ENCODE data around the gene MRPS21. TPM values are rescaled to one million over a fixed set of nuclear protein-coding genes. Genes with fewer than 3 reads are reported as not detected.
"Not testable (repeated sequence)": the region's sequence is repeated elsewhere in the genome, so short reads cannot be mapped to it uniquely, and the experiment has no call there.

The MRPS21 gene
- total and polyA plus RNA-seq, 5 donors, result 64.5 to 110 (median 75.9) TPM

DNA sequence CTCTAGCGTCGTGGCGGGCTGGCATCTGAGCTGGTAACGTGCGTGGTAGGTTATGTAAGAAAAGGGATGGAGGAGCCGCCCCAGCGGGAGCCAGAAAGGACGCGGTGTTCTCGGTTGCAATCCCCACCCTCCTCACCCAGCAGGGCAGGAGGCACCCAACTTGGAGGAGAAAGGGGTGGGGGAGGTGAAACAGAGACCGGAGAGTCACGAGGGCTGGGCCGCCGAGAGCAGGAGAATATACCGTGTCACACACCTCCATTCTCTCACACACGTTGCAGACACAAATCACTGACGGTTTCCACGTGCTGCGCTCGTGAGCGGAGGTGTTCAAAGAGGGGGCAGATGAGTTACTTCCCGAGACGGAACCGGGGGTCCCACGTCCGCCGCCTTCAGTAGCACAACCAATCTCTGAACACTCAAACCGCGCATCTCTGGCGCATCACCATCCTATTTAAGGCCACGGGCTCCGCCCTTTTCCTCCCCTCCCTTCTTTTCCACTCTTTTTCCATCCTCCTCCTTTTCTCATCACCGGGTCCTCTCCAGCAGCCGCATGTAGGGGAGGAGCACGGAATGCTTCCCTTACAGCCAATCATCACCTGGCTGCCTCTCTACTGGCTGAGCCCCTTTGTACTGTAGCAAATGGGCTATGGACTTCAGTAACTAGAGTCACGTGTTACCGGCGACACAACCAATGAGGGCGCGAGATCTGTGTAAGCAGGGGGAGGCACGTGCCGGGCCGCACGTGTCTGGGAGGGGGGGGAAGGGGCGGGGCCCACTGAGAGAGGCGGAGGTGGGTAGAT, 11.7 kb upstream of the MRPS21 start, which contains the start of gene CIART:
TSS of gene CIART (plus strand) at position 797 of the 800 bp plus-strand sequence. CDS start 714 bp downstream, outside the sequence.
- DNase-seq (peak; percentile 95 to 97 (median 96)), ATAC-seq (peak; percentile 98)
- no peaks in the 10 kb centered on the region for H3K9me3 ChIP-seq (ENCODE audit: control insufficient read depth, low read length)
- intact Hi-C loops (cut with DNase I), result loop anchor here in 2 of 4 donors (1.0 to 2.0 kb wide), 2 partner anchors 25 to 26 kb away; partner anchors contain the start of gene CA14 (in 1 of the 2)
- WGBS, result under 1% methylated on average over 46 of the region's 46 CpGs
- H3K4me1 ChIP-seq (ENCODE audit: control insufficient read depth, insufficient read depth, low read length), result peaks cover 4% of the 10 kb centered on the region
- peak within 1 kb of the TSS; percentile 97 for H3K27ac ChIP-seq (ENCODE audit: low read length)
- peak within 1 kb of the TSS; percentile 65 for H3K4me3 ChIP-seq (ENCODE audit: low read length)
- H3K27me3 ChIP-seq (ENCODE audit: control insufficient read depth, insufficient read depth), result no peaks in the 10 kb centered on the region

DNA sequence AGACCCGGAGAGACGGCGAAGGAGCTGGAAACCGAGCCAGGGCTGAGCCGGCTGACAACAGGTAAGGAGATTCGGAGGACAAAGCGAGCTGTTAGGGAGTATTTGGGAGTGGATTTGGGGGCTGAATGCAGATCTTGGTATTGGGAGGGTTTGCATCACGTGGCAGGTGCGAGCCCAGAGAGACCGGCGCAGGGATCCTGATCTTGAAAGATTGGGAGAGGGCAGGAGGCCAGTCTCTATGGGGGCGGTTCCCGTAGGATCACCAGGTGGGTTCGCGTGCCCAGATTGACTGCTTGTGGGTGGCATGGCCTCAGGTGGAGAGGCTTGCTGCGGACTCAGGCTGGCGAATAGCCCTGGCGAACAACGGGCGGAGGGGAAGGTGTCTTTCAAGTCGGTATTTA, 11.1 kb upstream of the MRPS21 start:
- ATAC-seq, result peak; percentile 10 to 26
- 3% methylated on average over 21 of the region's 21 CpGs for WGBS
- intact Hi-C loops (cut with DNase I), result no loop called here
- Histone ChIP-seq H3K27ac (ENCODE audit: low read length) (peak overlapping the region; percentile 92), H3K4me3 (ENCODE audit: low read length) (peak overlapping the region; percentile 48), H3K4me1 (ENCODE audit: control insufficient read depth, insufficient read depth, low read length) (peaks cover 4% of the 10 kb centered on the region), H3K27me3 (ENCODE audit: control insufficient read depth, insufficient read depth) (no peaks in the 10 kb centered on the region), H3K9me3 (ENCODE audit: control insufficient read depth, low read length) (no peaks in the 10 kb centered on the region)
- peak in 1 of 3 donors; percentile 79 for DNase-seq

DNA sequence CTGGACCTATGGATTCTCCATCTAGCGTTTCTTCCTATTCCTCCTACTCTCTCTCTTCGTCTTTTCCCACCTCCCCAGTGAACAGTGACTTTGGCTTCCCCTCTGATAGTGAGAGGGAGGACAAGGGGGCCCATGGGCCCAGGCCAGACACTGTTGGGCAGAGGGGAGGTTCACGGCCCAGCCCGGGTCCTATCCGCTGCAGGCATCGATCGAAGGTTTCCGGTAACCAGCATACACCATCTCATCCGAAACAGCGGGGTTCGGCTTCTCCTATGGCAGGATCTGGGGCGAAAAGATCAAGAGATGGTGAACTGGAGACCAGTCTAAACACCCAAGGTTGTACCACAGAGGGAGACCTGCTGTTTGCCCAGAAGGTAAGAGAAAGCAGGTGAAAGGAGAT, 10.4 kb upstream of the MRPS21 start:
- peak overlapping the region; percentile 48 for H3K4me3 ChIP-seq (ENCODE audit: low read length)
- H3K27me3 ChIP-seq (ENCODE audit: control insufficient read depth, insufficient read depth), result no peaks in the 10 kb centered on the region
- DNase-seq (peak in 1 of 3 donors; percentile 45), ATAC-seq (no peak)
- WGBS, result 83% methylated on average over 12 of the region's 12 CpGs
- no peaks in the 10 kb centered on the region for H3K9me3 ChIP-seq (ENCODE audit: control insufficient read depth, low read length)
- H3K4me1 ChIP-seq (ENCODE audit: control insufficient read depth, insufficient read depth, low read length), result peaks cover 4% of the 10 kb centered on the region
- intact Hi-C loops (cut with DNase I), result no loop called here
- H3K27ac ChIP-seq (ENCODE audit: low read length), result peak overlapping the region; percentile 31

DNA sequence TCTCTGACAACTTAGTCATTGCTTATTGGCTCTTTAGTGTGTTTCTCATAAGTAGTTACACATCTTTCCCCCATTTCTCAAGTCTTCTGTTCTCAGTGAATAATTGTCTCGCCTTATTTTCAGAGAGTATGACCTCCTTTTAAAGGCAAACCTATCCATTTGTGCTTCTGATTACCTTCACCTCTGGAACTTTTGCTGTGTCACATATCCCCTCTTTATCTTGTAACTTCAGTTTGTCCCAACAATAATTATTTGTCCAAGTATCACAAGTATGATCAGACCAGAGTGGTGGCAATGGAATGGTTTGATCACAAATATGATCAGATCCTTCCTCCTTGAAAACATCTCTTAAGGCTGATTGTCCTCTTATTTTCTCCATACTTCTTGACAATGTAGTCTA, 5.3 kb upstream of the MRPS21 start:
- DNase-seq (no peak), ATAC-seq (no peak)
- Histone ChIP-seq H3K4me1 (ENCODE audit: control insufficient read depth, insufficient read depth, low read length) (no peaks in the 10 kb centered on the region), H3K9me3 (ENCODE audit: control insufficient read depth, low read length) (no peaks in the 10 kb centered on the region), H3K4me3 (ENCODE audit: low read length) (no peak overlapping the region), H3K27ac (ENCODE audit: low read length) (no peak overlapping the region), H3K27me3 (ENCODE audit: control insufficient read depth, insufficient read depth) (no peaks in the 10 kb centered on the region)
- intact Hi-C loops (cut with DNase I), result no loop called here
- WGBS, result 84% methylated on average over 1 of the region's 1 CpG

DNA sequence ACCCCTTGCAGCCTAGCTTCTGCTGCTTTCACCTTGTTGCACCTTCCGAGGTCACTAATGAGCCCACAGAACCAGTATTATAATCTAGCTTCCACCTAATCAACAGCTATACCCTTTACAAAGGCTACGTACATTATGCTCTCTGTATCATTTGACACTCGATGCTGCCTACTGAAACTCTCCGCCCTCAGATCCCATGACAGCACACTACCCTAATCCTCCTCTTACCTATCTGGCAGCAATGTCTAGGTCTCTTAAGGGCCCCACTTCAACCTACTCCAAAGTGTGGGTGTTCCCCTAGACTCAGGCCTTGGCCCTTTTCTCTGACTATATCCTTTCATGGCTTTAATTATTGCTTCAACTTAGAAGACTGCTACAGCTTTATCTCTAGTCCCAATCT, 4.8 kb upstream of the MRPS21 start:
- 90% methylated on average over 4 of the region's 4 CpGs for WGBS
- Histone ChIP-seq H3K4me1 (ENCODE audit: control insufficient read depth, insufficient read depth, low read length) (no peaks in the 10 kb centered on the region), H3K27ac (ENCODE audit: low read length) (no peak overlapping the region), H3K27me3 (ENCODE audit: control insufficient read depth, insufficient read depth) (no peaks in the 10 kb centered on the region), H3K9me3 (ENCODE audit: control insufficient read depth, low read length) (no peaks in the 10 kb centered on the region), H3K4me3 (ENCODE audit: low read length) (no peak overlapping the region)
- ATAC-seq (no peak), DNase-seq (no peak)
- intact Hi-C loops (cut with DNase I), result no loop called here

DNA sequence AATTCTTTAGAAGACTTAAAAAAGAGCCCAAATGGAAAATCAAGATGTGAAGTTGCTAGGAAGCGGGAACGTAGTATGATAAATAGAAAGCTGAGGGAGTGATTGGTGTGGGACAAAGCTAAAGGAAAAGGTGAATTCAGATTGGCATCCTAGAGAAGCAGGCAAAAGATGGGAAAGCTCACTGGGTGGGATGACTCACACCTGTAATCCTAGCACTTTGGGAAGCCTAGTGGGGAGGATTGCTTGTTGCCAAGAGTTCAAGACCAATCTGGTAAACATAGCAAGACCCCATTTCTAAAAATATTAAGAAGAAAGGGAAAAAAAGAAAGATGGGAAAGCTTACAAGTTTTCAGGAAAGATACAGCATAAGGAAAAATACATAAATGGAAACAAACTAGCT, 1.8 kb downstream of the MRPS21 start:
- Histone ChIP-seq H3K27me3 (ENCODE audit: control insufficient read depth, insufficient read depth) (no peaks in the 10 kb centered on the region), H3K27ac (ENCODE audit: low read length) (no peak overlapping the region)
- no peak for DNase-seq

DNA sequence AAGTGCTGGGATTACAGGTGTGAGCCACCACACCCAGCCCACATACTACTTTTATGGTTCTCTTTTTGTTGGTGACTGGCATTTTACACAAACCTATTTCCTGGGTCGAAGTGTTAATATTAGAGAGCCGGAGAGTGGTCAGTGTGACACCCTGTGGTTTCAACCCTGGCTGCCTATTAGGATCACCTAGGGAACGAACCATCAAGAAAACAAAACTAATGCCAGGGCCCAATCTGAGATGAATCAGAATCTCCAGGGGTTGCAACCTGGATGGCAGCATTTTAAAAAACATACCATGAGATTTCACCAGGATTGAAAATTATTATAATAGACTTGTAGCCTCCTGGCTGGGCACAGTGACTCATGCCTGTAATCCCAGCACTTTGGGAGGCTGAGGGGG, 6.1 kb downstream of the MRPS21 start:
- no peak for DNase-seq
- 93% methylated on average over 3 of the region's 3 CpGs for WGBS
- H3K4me1 ChIP-seq (ENCODE audit: control insufficient read depth, insufficient read depth, low read length), result no peaks in the 10 kb centered on the region
- no peak overlapping the region for H3K27ac ChIP-seq (ENCODE audit: low read length)
- H3K27me3 ChIP-seq (ENCODE audit: control insufficient read depth, insufficient read depth), result no peaks in the 10 kb centered on the region
- ATAC-seq, result no peak
- no peaks in the 10 kb centered on the region for H3K9me3 ChIP-seq (ENCODE audit: control insufficient read depth, low read length)
- no peak overlapping the region for H3K4me3 ChIP-seq (ENCODE audit: low read length)
- intact Hi-C loops (cut with DNase I), result no loop called here

More for the DNA sequence above, 1.8 kb downstream of the MRPS21 start:
- H3K4me1 ChIP-seq (ENCODE audit: control insufficient read depth, insufficient read depth, low read length), result no peaks in the 10 kb centered on the region
- intact Hi-C loops (cut with DNase I), result no loop called here
- no peak for ATAC-seq
- no peaks in the 10 kb centered on the region for H3K9me3 ChIP-seq (ENCODE audit: control insufficient read depth, low read length)
- H3K4me3 ChIP-seq (ENCODE audit: low read length), result no peak overlapping the region
- 91% methylated on average over 2 of the region's 2 CpGs for WGBS

DNA sequence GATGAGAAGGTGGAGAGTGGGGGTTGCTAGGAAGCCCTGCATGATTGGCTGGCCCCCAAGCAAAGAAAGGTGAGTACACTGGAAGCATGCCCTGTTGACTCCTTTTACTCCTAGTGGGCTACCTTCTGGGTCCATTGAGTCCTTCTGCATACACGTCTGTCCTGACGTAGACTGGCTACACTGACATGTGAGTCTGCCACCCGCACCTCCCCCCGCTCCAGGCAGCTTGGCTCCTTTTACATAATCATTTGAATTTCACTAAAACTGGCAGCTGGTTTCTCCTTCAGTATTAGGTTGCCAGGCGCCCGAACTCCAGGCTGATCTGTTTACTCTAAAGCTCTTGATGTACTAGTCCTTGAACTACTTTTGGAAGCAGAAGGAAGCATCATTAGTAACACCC, 8.7 kb downstream of the MRPS21 start:
- WGBS, result 88% methylated on average over 6 of the region's 6 CpGs
- Histone ChIP-seq H3K4me1 (ENCODE audit: control insufficient read depth, insufficient read depth, low read length) (no peaks in the 10 kb centered on the region), H3K4me3 (ENCODE audit: low read length) (no peak overlapping the region), H3K27me3 (ENCODE audit: control insufficient read depth, insufficient read depth) (no peaks in the 10 kb centered on the region), H3K27ac (ENCODE audit: low read length) (no peak overlapping the region), H3K9me3 (ENCODE audit: control insufficient read depth, low read length) (no peaks in the 10 kb centered on the region)
- ATAC-seq (peak in 1 of 2 donors; percentile 41), DNase-seq (peak in 1 of 3 donors; percentile 48)
- intact Hi-C loops (cut with DNase I), result no loop called here

DNA sequence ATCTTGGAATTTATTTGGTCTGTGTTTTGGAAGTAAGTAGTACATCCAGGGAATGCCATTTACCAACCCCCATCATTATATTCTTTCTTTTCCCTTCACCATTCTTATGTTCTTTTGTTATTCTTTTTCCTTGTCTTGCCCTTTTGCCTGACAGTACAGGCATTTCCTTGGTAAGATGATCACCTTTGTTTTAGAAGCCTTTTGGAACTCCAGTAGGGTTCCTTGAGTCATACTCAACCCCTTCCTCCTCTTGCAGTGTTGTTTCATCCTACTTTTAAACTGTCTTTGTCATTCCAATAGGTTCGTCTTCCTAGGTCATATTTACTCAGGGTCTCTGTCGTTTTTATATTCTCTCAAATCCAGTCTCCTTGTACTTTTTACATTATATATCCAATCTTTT, 9.2 kb downstream of the MRPS21 start:
- 77% methylated on average over 2 of the region's 2 CpGs for WGBS
- no peaks in the 10 kb centered on the region for H3K27me3 ChIP-seq (ENCODE audit: control insufficient read depth, insufficient read depth)
- no peak overlapping the region for H3K27ac ChIP-seq (ENCODE audit: low read length)
- intact Hi-C loops (cut with DNase I), result no loop called here
- no peak overlapping the region for H3K4me3 ChIP-seq (ENCODE audit: low read length)
- ATAC-seq (no peak), DNase-seq (no peak)
- H3K9me3 ChIP-seq (ENCODE audit: control insufficient read depth, low read length), result no peaks in the 10 kb centered on the region
- H3K4me1 ChIP-seq (ENCODE audit: control insufficient read depth, insufficient read depth, low read length), result no peaks in the 10 kb centered on the region

DNA sequence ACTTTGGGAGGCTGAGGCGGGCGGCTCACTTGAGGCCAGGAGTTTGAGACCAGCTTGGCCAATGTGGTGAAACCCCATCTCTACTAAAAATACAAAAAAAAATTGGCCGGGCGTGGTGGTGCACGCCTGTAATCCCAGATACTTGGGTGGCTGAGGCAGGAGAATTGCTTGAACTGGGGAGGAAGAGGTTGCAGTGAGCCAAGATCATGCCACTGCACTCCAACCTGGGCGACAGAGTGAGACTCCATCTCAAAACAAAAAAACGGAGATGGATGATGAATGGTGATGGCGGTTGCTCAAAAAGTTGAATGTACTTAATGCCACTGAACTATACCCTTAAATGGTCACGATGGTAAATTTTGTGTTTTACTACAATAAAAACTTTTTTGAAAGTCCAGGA, 14.9 kb downstream of the MRPS21 start:
- WGBS, result 94% methylated on average over 9 of the region's 9 CpGs
- ATAC-seq; H3K4me1 ChIP-seq (ENCODE audit: control insufficient read depth, insufficient read depth, low read length): not testable (repeated sequence)

DNA sequence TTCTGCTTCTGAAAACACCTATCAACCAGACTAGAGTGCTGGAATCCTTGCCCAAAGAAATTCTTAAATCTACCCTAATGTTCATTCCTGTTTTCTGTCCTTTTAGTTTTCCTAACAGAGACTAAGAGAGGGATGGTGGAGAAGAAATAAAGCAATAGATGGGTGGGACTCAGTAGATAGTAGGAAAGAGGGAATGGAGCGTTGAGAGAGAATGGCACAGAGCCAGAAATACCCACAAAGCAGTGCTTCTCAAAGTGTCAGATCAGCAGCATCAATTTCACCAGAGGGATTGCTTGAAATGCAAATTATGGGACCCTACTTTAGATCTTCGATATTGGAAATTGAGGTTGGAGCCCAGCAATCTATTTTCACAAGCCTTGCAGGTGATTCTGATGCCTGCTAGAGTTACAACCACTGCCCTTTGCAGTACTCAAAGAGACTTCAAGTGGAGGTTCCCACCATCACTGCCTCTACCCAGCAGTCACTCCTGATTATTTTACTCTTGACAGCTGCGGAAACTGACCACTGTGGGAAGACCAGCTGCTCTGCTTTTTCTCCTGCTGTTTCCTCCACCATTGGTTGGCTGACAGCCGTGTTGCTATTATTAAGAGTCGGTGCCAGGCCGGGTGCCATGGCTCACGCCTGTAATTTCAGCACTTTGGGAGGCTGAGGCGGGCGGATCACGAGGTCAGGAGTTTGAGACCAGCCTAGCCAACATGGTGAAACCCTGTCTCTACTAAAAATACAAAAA, 16.3 kb downstream of the MRPS21 start:
- H3K4me1 ChIP-seq (ENCODE audit: control insufficient read depth, insufficient read depth, low read length), result no peaks in the 10 kb centered on the region
- intact Hi-C loops (cut with DNase I), result no loop called here
- no peak for ATAC-seq
- H3K4me3 ChIP-seq (ENCODE audit: low read length), result no peak overlapping the region
- H3K9me3 ChIP-seq (ENCODE audit: control insufficient read depth, low read length), result no peaks in the 10 kb centered on the region
- H3K27me3 ChIP-seq (ENCODE audit: control insufficient read depth, insufficient read depth), result no peaks in the 10 kb centered on the region
- no peak overlapping the region for H3K27ac ChIP-seq (ENCODE audit: low read length)
- WGBS, result 57% methylated on average over 10 of the region's 10 CpGs
- peak in 1 of 3 donors; percentile 38 for DNase-seq

More for the DNA sequence above, 14.9 kb downstream of the MRPS21 start:
- intact Hi-C loops (cut with DNase I); H3K4me3 ChIP-seq (ENCODE audit: low read length); H3K27ac ChIP-seq (ENCODE audit: low read length); DNase-seq; H3K27me3 ChIP-seq (ENCODE audit: control insufficient read depth, insufficient read depth); H3K9me3 ChIP-seq (ENCODE audit: control insufficient read depth, low read length): not testable (repeated sequence)
